ENCODE data around the gene LRRC45.

The LRRC45 gene

GRCh38 chr17:82007228-82007494 lies 15.9 kb upstream of the LRRC45 start:
- DNase-seq (ENCODE audit: low read depth in 2 of 2) = no peak

- no peak for DNase-seq (ENCODE audit: low read depth in 2 of 2)
Measured at GRCh38 chr17:82007495-82008257, 15.4 kb upstream of the LRRC45 start.

GRCh38 chr17:82008258-82008940 lies 14.7 kb upstream of the LRRC45 start:
- no peak for DNase-seq (ENCODE audit: low read depth in 2 of 2)

- DNase-seq (ENCODE audit: low read depth in 2 of 2) = no peak
Measured at GRCh38 chr17:82008941-82009405, 14.1 kb upstream of the LRRC45 start.

- no peak for DNase-seq (ENCODE audit: low read depth in 2 of 2)
Measured at GRCh38 chr17:82009413-82009812, 13.7 kb upstream of the LRRC45 start.

- no peak for DNase-seq (ENCODE audit: low read depth in 2 of 2)
Measured at GRCh38 chr17:82010575-82011525, 12.3 kb upstream of the LRRC45 start.

- no peak for DNase-seq (ENCODE audit: low read depth in 2 of 2)
Measured at GRCh38 chr17:82011617-82012187, 11.4 kb upstream of the LRRC45 start.

- no peak for DNase-seq (ENCODE audit: low read depth in 2 of 2)
Measured at GRCh38 chr17:82012261-82012639, 10.9 kb upstream of the LRRC45 start.

GRCh38 chr17:82012640-82013295 lies 10.3 kb upstream of the LRRC45 start:
- DNase-seq (ENCODE audit: low read depth in 2 of 2) = no peak

GRCh38 chr17:82013341-82013740 lies 9.8 kb upstream of the LRRC45 start:
- no peak for DNase-seq (ENCODE audit: low read depth in 2 of 2)

- DNase-seq (ENCODE audit: low read depth in 2 of 2) = no peak
Measured at GRCh38 chr17:82013772-82014321, 9.3 kb upstream of the LRRC45 start.

- no peak for DNase-seq (ENCODE audit: low read depth in 2 of 2)
Measured at GRCh38 chr17:82014432-82014831, 8.7 kb upstream of the LRRC45 start.

GRCh38 chr17:82014971-82015310 lies 8.2 kb upstream of the LRRC45 start:
- no peak for DNase-seq (ENCODE audit: low read depth in 2 of 2)

- DNase-seq (ENCODE audit: low read depth in 2 of 2) = no peak
Measured at GRCh38 chr17:82015311-82015971, 7.7 kb upstream of the LRRC45 start.

- DNase-seq (ENCODE audit: low read depth in 2 of 2) = no peak
Measured at GRCh38 chr17:82016061-82016874, 6.8 kb upstream of the LRRC45 start.

GRCh38 chr17:82016875-82017459 lies 6.1 kb upstream of the LRRC45 start:
- DNase-seq (ENCODE audit: low read depth in 2 of 2) = no peak

- DNase-seq (ENCODE audit: low read depth in 2 of 2) = no peak
Measured at GRCh38 chr17:82017612-82018151, 5.4 kb upstream of the LRRC45 start.

GRCh38 chr17:82018152-82018988 lies 4.7 kb upstream of the LRRC45 start:
- DNase-seq (ENCODE audit: low read depth in 2 of 2) = no peak

Data from stimulated activated CD8-positive, alpha-beta memory T cell treated with anti-CD3 and anti-CD28 coated beads, Interleukin-7, amount 100 ng/mL, for 4 hours (primary cell).